ENCODE results near the gene TMEM98.
"Not testable (repeated sequence)": the region's sequence is repeated elsewhere in the genome, so short reads cannot be mapped to it uniquely, and the experiment has no call there.

TMEM98 gene

DNA sequence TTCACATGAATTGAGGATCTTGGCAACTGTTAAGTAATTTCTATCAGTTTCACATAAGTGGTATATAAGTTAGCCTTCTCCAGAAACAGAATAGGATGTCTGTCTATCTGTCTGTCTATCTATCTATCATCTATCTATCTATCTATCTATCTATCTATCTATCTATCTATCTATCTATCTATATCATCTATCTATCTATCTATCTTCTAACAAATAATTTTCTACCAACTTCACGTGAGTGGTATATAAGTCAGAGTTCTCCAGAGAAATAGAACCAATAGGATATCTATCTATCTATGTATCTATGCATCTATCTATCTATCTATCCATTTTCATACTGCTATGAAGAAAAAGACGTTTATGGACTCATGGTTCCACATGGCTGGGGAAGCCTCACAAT lies 52.3 kb downstream of the TMEM98 start:
- no peak for DNase-seq

DNA sequence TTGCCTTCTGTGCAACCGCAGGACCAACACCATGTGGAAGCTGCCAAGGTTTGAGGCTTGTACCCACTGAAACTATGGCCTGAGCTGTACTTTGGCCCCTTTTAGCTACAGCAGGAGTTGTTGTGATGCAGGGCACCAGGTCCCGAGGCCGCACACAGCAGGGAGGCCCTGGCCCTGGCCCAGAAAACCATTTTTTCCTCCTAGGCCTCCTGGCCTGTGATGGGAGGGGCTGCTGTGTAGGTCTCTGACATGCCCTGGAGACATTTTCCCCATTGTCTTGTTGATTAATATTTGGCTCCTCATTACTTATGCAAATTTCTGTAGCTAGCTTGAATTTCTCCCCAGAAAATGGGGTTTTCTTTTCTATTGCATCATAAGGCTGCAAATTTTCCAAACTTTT lies 53.7 kb downstream of the TMEM98 start:
- DNase-seq, result not testable (repeated sequence)

DNA sequence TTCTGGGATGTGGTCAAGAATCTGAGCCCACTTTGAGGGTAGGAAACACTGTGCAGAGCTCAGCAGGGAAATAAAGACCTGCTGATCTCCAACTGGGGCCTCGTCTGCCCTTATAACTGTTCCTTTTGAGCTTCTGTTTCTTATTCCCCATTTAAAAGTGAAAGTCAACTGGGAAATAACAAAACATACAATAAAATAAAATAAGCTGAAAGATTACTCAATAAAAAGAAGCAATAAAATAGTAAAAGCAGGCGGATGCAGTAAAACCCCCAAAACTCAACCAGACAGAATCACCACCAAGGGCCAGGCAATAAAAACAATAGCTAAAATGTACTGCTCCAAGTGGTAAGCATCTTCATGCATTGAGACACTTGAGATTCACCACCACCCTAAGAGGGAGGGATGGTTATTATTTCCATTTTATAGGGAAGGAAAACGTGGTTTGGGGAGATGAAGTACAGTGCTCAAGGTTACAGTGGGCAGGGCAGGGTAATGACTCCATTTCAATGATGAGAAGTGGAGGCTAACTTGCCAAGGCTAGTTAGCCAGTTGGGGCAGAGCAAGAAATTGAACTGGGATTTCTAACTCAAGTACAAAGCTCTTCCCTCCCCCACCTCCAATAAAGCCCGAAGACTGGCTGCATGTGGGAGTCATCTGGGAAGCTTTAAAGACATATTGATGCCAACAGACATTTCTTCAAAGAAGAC lies 57.2 kb downstream of the TMEM98 start:
- no peak for DNase-seq

DNA sequence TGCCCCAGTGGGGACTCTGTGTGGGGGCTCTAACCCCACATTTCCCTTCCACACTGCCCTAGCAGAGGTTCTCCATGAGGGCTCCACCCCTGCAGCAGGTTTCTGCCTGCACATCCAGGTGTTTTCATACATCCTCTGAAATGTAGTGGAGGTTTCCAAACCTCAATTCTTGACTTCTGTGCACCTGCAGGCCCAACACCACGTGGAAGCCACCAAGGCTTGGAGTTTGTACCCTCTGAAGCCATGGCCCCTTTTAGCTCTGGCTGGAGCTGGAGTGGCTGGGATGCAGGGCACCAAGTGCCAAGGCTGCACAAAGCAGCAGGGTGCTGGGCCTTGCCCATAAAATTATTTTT lies 59.5 kb downstream of the TMEM98 start:
- DNase-seq, result not testable (repeated sequence)

DNA sequence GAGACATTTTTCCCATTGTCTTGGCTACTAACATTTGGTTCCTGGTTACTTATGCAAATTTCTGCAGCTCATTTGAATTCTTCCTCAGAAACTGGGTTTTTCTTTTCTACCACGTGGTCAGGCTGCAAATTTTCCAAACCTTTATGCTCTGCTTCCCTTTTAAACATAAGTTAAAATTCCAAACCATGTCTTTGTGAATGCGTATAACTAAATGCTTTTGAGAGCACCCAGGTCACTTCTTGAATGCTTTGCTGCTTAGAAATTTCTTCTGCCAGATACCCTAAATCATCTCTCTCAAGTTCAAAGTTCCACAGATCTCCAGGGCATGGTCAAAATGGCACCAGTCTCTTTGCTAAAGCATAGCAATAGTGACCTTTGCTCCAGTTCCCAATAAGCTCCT lies 59.9 kb downstream of the TMEM98 start:
- DNase-seq, result not testable (repeated sequence)

DNA sequence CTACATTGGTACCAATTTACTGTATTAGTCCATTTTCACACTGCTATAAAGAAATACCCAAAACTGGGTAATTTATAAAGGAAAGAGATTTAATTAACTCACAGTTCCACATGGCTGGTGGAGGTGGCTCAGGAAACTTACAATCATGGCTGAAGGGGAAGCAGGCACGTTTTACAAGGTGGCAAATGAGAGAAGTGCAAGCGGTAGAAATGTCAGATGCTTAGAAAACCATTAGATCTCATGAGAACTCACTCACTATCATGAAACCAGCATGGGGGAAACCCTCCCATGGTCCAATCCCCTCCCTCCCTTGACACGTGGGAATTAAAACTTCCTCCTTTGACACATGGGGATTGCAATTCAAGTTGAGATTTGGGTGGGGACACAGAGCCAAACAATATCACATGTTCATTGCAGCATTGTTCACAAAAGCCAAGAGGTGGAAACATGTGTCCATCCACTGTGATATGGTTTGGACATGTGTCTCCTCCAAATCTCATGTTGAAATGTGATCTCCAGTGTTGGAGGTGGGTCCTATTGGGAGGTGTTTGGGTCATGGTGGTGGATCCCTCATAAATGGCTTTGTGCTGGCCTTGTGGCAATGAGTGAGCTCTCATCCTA lies 60.6 kb downstream of the TMEM98 start:
- no peak for DNase-seq

DNA sequence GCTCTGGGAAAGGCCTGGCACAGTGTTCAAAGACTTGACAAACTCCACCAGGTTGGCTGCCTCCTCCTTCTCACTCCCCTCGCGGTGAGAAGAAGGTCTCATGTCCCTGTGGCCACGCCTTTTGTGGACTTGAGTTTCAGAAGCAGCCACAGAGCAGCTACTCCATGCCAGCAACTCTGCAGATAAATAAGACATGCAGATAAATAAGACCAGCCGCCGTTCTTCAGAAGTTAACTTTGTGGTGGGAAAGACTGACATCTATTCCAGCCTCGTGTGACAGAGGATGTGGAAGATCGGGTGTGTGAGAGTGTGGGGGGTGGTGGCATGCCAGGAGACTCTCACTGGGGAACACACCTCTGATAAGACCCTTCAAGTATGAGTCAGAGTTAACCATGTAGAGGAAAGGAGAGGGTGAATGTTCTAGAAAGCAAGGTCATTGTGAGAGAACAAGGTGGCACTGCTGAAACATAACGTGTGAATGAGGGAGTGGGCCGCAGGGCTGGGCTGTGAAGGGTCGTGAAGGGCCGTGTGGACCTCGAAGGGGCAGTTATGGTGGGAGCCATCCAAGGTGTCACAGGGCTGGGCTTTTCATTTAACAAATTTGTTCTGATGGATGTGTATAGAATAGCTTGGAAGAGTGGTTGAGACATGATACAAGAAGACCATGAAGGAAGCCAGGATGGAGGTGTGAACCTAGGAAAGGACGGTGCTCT lies 64.5 kb downstream of the TMEM98 start:
- DNase-seq, result no peak

DNA sequence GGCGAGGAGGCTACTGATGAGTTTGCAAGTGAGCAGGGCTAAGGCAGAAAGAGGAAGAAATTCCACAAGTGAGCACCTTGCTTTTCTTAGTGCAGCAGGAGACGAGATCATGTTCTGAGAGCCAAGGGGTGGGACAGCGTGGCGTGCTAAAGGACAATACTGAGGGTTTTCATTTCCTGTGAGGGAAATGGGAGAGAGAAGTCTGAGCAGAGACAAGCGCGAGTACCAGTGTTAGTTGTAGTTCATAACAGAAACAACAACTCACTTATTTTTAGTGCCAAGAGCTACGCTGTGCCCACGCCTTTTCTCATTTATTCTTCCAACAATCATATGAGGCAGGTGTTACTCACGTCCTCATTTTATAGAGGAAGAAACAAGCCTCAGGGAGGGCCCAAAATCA lies 66.0 kb downstream of the TMEM98 start:
- DNase-seq, result no peak

Measured in hypothalamus (tissue), 51 donors.